Measurements from ENCODE around the gene BGLAP.

The BGLAP gene

GRCh38 chr1:156260896-156261295, 18.9 kb downstream of the BGLAP start:
- H3K27ac ChIP-seq (ENCODE audit: low read length), result no peak overlapping the region

DNA sequence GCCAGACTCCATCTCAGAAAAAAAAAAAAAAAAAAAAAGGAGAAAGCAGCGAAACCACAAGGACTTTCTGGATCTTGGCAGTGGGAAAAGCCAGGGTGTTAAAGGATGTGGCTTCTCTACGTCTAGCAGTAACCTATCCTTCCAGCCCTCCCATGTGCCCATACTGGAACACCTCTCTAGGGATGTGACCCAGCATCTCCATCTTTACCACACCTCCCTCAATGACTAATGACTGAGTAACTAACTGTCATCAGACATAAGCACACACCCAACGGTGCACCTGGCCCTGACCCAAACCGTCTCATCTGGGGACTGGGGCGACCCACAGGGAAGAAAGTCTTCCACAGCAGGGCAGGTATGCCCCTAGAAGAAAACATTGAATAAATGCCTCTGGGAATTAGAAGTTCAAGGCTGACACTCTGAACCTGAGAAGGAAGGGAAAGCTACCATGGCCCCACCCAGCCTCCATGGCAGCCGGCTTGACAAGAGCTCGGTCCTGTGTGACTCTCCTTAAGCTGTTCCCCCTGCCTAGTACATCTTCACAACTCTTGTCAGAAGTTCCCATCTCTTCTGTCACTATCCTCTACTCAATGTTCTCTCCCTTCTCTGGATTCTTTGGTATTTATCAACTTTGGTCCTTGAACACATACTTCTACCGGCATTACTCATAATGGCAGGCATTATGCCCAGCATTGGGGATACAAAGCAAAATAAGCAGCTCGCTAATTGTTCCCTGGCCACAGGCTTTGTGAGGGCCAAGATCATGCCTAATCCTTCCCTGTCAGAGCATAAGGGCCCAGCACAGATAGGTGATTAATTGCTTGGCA, 20.7 kb downstream of the BGLAP start:
- Histone ChIP-seq H3K36me3 (replicated peaks; ENCODE audit: low read depth, low read length) (peaks cover 78% of the 10 kb centered on the region), H3K27ac (ENCODE audit: low read length) (no peak overlapping the region), H3K4me2 (ENCODE audit: low read length) (no peak overlapping the region), H3K79me2 (ENCODE audit: low read length) (no peaks in the 10 kb centered on the region), H3K4me3 (ENCODE audit: low read length) (no peak overlapping the region), H3K27me3 (ENCODE audit: low read depth, low read length) (no peaks in the 10 kb centered on the region), H2AFZ (ENCODE audit: low read depth, low read length) (no peak overlapping the region), H3K9me3 (ENCODE audit: insufficient read depth, low read length) (no peaks in the 10 kb centered on the region), H3K4me1 (ENCODE audit: low read length) (no peaks in the 10 kb centered on the region), H4K20me1 (ENCODE audit: insufficient read depth, low read length) (no peaks in the 10 kb centered on the region), H3K9ac (ENCODE audit: low read length) (no peak overlapping the region)
- TF ChIP-seq EZH2phosphoT487 (IDR thresholded peaks at IDR 0.05; ENCODE audit: low read depth), result no peak
- no peak for TF ChIP-seq CTCF (IDR thresholded peaks at IDR 0.05; ENCODE audit: low read depth, low read length)

More at GRCh38 chr1:156260896-156261295, 18.9 kb downstream of the BGLAP start:
- H3K4me1 ChIP-seq (ENCODE audit: low read length), result no peaks in the 10 kb centered on the region
- no peaks in the 10 kb centered on the region for H4K20me1 ChIP-seq (ENCODE audit: insufficient read depth, low read length)
- H3K27me3 ChIP-seq (ENCODE audit: low read depth, low read length), result no peaks in the 10 kb centered on the region
- no peaks in the 10 kb centered on the region for H3K79me2 ChIP-seq (ENCODE audit: low read length)
- H2AFZ ChIP-seq (ENCODE audit: low read depth, low read length), result no peak overlapping the region
- no peak overlapping the region for H3K4me3 ChIP-seq (ENCODE audit: low read length)
- H3K9me3 ChIP-seq (ENCODE audit: insufficient read depth, low read length), result no peaks in the 10 kb centered on the region
- TF ChIP-seq EZH2phosphoT487 (IDR thresholded peaks at IDR 0.05; ENCODE audit: low read depth), result no peak
- no peak for TF ChIP-seq CTCF (IDR thresholded peaks at IDR 0.05; ENCODE audit: low read depth, low read length)
- peaks cover 75% of the 10 kb centered on the region for H3K36me3 ChIP-seq (replicated peaks; ENCODE audit: low read depth, low read length)
- H3K9ac ChIP-seq (ENCODE audit: low read length), result no peak overlapping the region
- H3K4me2 ChIP-seq (ENCODE audit: low read length), result no peak overlapping the region

DNA sequence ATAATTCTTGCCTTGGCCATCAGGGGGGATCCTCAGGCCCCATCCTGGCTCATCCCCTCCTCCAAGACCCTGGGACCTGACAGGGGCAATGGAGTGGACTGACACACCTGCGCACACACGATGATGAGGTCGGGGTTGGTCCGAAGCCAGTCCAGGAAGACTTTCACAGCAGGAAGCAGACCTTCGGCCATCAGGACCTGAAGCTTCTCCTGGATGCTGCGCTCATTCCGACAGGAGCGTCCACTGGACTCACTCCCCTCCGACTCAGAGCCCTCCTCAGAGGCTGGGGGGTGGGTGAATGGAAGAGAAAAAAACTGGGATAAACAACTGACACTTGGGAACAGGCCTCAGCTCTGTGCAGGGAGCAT, 21.3 kb downstream of the BGLAP start:
- Histone ChIP-seq H3K27ac (ENCODE audit: low read length) (no peak overlapping the region), H3K9me3 (ENCODE audit: insufficient read depth, low read length) (no peaks in the 10 kb centered on the region), H3K36me3 (replicated peaks; ENCODE audit: low read depth, low read length) (peaks cover 78% of the 10 kb centered on the region), H4K20me1 (ENCODE audit: insufficient read depth, low read length) (no peaks in the 10 kb centered on the region), H3K4me1 (ENCODE audit: low read length) (no peaks in the 10 kb centered on the region), H3K9ac (ENCODE audit: low read length) (no peak overlapping the region), H3K4me3 (ENCODE audit: low read length) (no peak overlapping the region), H3K79me2 (ENCODE audit: low read length) (no peaks in the 10 kb centered on the region), H2AFZ (ENCODE audit: low read depth, low read length) (no peak overlapping the region), H3K4me2 (ENCODE audit: low read length) (no peak overlapping the region), H3K27me3 (ENCODE audit: low read depth, low read length) (no peaks in the 10 kb centered on the region)
- TF ChIP-seq EZH2phosphoT487 (IDR thresholded peaks at IDR 0.05; ENCODE audit: low read depth) (no peak), CTCF (IDR thresholded peaks at IDR 0.05; ENCODE audit: low read depth, low read length) (no peak)

DNA sequence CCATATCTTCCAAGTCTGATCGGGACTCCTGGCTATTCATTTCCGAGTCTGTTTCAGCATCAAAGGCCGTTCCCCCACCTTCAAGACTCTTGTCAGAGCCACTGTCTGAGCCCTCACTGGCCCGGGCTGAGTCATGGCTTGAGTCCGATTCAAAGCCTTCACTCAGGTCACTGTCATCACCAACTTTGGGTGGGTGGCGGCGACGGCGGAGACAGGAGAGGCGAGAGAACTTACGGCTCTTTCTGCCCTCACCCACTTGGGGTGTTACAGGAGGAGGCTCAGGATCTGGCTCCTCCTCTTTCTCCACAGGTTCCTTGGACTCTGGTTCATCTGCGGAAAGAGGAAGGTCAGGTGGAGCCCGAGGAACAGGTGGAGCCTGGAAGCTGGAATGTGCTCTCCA, 24.1 kb downstream of the BGLAP start:
- H3K27me3 ChIP-seq (ENCODE audit: low read depth, low read length), result no peaks in the 10 kb centered on the region
- TF ChIP-seq EZH2phosphoT487 (IDR thresholded peaks at IDR 0.05; ENCODE audit: low read depth) (no peak), CTCF (IDR thresholded peaks at IDR 0.05; ENCODE audit: low read depth, low read length) (no peak)
- no peak overlapping the region for H3K9ac ChIP-seq (ENCODE audit: low read length)
- H3K4me3 ChIP-seq (ENCODE audit: low read length), result no peak overlapping the region
- no peaks in the 10 kb centered on the region for H3K79me2 ChIP-seq (ENCODE audit: low read length)
- H3K4me1 ChIP-seq (ENCODE audit: low read length), result no peaks in the 10 kb centered on the region
- no peaks in the 10 kb centered on the region for H3K9me3 ChIP-seq (ENCODE audit: insufficient read depth, low read length)
- no peak overlapping the region for H3K27ac ChIP-seq (ENCODE audit: low read length)
- no peak overlapping the region for H2AFZ ChIP-seq (ENCODE audit: low read depth, low read length)
- no peaks in the 10 kb centered on the region for H4K20me1 ChIP-seq (ENCODE audit: insufficient read depth, low read length)
- H3K36me3 ChIP-seq (replicated peaks; ENCODE audit: low read depth, low read length), result peaks cover 63% of the 10 kb centered on the region
- no peak overlapping the region for H3K4me2 ChIP-seq (ENCODE audit: low read length)

All from OCI-LY3 (cell line).